Measurements from ENCODE around the gene SLC47A2. TPM values are rescaled to one million over a fixed set of nuclear protein-coding genes. Genes with fewer than 3 reads are reported as not detected.

SLC47A2 gene
- total RNA-seq, 1 donor from 2014 or later = not detected

DNA sequence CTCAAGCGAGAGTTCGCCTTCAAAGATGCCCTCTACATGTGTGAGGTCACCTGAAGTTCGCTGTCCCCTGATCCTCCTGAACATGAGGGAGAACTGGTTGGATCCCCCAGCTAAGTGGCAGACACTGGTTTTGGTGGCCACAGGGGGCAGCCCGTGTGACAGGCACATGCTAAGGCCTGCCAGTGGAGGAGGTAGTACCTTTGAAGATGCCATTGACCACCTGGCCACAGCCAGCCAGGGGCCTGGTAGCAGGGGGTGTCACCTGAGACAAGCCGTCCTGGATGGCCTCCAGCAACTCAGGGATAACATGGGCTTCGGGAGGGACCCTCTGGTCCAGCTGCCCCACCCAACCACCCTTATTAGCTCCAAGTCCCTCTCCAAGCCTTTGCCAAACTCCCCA is 39.0 kb upstream of the SLC47A2 start:
- Histone ChIP-seq H3K36me3 (no peaks in the 10 kb centered on the region), H3K9me3 (no peaks in the 10 kb centered on the region), H3K4me3 (no peak overlapping the region), H3K4me1 (peaks cover 5% of the 10 kb centered on the region), H3K27ac (no peak overlapping the region), H3K27me3 (no peaks in the 10 kb centered on the region)
- intact Hi-C loops (cut with DNase I) = loop anchor here (5.0 kb wide), 1 partner anchor 238 kb away; no protein-coding TSS in a partner anchor
- TF ChIP-seq, protein P1, sequence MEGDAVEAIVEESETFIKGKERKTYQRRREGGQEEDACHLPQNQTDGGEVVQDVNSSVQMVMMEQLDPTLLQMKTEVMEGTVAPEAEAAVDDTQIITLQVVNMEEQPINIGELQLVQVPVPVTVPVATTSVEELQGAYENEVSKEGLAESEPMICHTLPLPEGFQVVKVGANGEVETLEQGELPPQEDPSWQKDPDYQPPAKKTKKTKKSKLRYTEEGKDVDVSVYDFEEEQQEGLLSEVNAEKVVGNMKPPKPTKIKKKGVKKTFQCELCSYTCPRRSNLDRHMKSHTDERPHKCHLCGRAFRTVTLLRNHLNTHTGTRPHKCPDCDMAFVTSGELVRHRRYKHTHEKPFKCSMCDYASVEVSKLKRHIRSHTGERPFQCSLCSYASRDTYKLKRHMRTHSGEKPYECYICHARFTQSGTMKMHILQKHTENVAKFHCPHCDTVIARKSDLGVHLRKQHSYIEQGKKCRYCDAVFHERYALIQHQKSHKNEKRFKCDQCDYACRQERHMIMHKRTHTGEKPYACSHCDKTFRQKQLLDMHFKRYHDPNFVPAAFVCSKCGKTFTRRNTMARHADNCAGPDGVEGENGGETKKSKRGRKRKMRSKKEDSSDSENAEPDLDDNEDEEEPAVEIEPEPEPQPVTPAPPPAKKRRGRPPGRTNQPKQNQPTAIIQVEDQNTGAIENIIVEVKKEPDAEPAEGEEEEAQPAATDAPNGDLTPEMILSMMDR (IDR thresholded peaks at IDR 0.05) = no peak
- no peak for ATAC-seq
- no peak for DNase-seq

DNA sequence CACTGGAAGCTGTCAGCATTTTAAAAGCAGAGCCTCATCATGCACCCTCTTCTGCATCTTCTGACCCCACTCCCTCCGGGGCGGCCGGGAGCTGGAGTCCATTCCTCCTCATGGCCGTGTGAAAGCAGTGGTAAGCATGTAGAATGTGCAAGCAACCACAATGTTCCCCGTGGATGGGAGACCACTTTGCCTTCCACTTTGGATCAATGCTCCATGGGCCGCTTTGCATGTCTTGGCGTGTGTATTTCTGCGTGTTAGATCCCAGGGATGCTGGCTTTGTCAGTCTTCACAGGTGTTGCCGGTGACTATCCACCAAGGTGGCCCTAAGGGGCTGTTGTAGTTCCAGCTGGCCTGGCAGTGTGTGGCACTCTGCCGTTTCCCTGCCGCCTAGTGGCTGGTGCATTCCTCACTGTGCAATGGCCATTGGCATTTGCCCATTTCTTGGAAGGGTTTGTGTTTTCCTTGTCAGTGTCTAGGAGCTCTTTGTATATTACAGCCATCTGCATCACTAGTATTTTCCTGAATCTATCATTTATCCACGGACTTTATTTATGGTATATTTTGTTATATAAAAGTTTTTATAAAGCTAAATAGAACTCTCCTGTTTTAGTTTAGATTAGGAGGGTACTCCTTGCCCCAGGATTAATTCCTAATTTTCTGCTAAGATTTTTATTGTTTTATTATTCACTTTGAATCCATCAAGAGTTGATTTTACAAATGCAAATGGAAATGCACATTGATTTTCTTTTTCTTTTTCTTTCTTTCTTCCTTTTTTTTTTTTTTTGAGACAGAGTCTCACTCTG is 37.5 kb upstream of the SLC47A2 start:
- ATAC-seq = peak; percentile 72
- Histone ChIP-seq H3K36me3 (no peaks in the 10 kb centered on the region), H3K4me3 (no peak overlapping the region), H3K27ac (peak overlapping the region; percentile 76), H3K9me3 (no peaks in the 10 kb centered on the region), H3K27me3 (no peaks in the 10 kb centered on the region), H3K4me1 (peaks cover 5% of the 10 kb centered on the region)
- TF ChIP-seq, protein P1 (IDR thresholded peaks at IDR 0.05) = peak; percentile 48
- peak; percentile 82 for DNase-seq
- intact Hi-C loops (cut with DNase I) = no loop called here

DNA sequence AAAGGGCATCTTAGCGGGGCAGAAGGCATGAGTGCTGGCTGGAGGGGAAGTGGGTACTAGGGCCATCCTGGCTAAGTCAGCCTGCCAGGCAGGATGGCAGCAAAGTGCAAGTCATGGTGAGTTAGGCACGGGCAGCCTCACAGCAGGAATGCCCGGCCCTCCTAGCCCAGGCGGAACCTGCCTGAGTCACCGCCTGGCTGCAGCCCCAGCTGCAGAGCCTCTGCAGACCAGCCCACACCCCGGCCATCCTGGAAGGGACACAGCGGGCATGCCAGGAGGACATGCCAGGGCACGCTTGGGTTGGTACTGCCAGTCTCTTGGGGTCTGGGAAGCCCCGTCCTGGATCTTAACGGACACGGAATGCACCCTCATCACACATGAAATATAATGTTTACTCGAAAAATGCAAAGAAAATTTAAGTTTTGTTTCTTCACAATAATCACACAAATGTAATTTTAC is 36.7 kb upstream of the SLC47A2 start:
- no peaks in the 10 kb centered on the region for H3K36me3 ChIP-seq
- peak overlapping the region; percentile 76 for H3K27ac ChIP-seq
- DNase-seq = peak; percentile 91
- H3K27me3 ChIP-seq = no peaks in the 10 kb centered on the region
- ATAC-seq = peak; percentile 94
- no peak overlapping the region for H3K4me3 ChIP-seq
- TF ChIP-seq, protein P1 (IDR thresholded peaks at IDR 0.05) = no peak
- peaks cover 12% of the 10 kb centered on the region for H3K4me1 ChIP-seq
- intact Hi-C loops (cut with DNase I) = no loop called here
- no peaks in the 10 kb centered on the region for H3K9me3 ChIP-seq

DNA sequence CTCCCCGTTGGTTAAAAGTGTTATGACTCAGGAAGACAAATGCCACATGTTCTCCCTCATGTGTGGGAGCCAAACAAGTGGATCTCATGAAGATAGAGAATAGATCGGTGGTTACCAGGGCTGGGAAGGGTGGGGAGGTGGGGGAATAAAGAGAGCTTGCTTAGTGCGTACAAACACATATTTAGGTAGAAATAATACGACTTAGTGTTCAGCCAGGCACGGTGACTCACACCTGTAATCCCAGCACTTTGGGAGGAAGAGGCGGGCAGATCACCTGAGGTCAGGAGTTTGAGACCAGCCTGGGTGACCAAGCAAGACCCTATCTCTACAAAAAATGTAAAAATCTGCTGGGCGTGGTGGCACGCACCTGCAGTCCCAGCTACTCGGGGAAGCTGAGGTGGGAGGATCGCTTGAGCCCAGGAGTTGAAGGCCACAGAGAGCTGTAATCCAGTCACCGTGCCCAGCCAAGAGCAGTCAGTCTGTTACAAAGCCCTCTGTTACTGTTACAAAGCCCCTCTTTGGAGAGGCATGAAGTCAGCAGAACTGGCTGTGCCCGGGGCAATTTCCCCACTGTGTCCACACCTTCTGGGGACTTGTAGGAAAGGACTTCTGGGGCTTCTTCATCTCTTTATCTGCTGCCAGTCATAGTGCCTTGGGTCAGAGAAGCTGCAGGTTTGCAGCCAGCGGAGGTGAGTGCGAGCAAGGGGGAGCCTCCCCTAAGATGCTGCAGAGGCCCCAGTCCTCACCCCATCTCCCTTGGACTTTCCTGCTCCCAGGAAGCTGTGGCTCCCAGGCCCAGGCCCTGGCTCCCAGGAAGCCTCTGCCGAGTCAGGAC is 36.0 kb upstream of the SLC47A2 start:
- TF ChIP-seq, protein P1 (IDR thresholded peaks at IDR 0.05) = no peak
- Histone ChIP-seq H3K9me3 (no peaks in the 10 kb centered on the region), H3K4me3 (no peak overlapping the region), H3K36me3 (no peaks in the 10 kb centered on the region), H3K27ac (peak overlapping the region; percentile 76), H3K27me3 (no peaks in the 10 kb centered on the region), H3K4me1 (peaks cover 15% of the 10 kb centered on the region)
- ATAC-seq (no peak), DNase-seq (no peak)
- intact Hi-C loops (cut with DNase I) = no loop called here

DNA sequence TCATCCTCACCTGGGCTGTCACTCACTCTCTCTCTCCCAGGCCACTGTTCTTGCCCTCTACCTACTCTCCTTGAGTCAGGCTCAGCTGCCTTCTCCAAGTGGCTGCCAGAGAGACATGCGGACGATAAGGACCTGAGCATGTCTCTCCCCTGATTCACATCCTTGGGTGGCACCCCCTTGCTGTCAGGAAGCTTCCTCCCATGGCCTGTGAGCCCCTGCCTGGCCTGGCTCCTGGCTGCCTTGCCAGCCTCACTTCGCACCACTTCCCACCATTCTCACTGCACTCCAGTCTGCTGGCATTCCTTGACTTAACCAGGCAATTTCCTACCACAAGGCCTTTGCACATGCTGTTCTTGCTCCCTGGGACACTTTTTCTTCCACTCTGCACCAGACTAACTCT is 34.5 kb upstream of the SLC47A2 start:
- H3K9me3 ChIP-seq = no peaks in the 10 kb centered on the region
- no peaks in the 10 kb centered on the region for H3K36me3 ChIP-seq
- H3K27ac ChIP-seq = no peak overlapping the region
- ATAC-seq (no peak), DNase-seq (peak; percentile 49)
- no peak overlapping the region for H3K4me3 ChIP-seq
- no peaks in the 10 kb centered on the region for H3K27me3 ChIP-seq
- peaks cover 15% of the 10 kb centered on the region for H3K4me1 ChIP-seq
- TF ChIP-seq, protein P1 (IDR thresholded peaks at IDR 0.05) = no peak
- intact Hi-C loops (cut with DNase I) = no loop called here

All from upper lobe of right lung (tissue), 1 donor.